ENCODE results near the gene PSMD6.

- TF ChIP-seq CTCF (conservative IDR thresholded peaks at IDR 0.05; ENCODE audit: low read length), result no peak
- TF ChIP-seq EZH2phosphoT487 (IDR thresholded peaks at IDR 0.05; ENCODE audit: borderline replicate concordance), result no peak
Observed at GRCh38 chr3:64019879-64020278, 3.4 kb downstream of the PSMD6 start.
